Testis (tissue), 3 donors: ENCODE results near the gene RAD21L1. TPM values are rescaled to one million over a fixed set of nuclear protein-coding genes. Genes with fewer than 3 reads are reported as not detected.

Experiments
- DNase-seq: peaks from one replicate; pipeline ENCODE4 v3.0.0-alpha.2; 2019
- H3K27ac ChIP-seq, 2 donors: fragments of 200-600 bp; sonication (generic); one replicate each; pipeline ENCODE4 v1.5.1; 2019
- H3K27me3 ChIP-seq: fragments of 200-600 bp; sonication (generic); one replicate; pipeline ENCODE4 v1.5.1; 2019
- H3K36me3 ChIP-seq: fragments of 200-600 bp; sonication (generic); one replicate; pipeline ENCODE4 v1.5.1; 2017; ENCODE audit warnings: low read depth; ENCODE audit errors: missing control alignments
- H3K4me1 ChIP-seq: fragments of 200-600 bp; sonication (generic); one replicate; pipeline ENCODE4 v1.5.1; 2019
- H3K4me3 ChIP-seq, 2 donors: fragments of 200-600 bp; sonication (generic); one replicate each; pipeline ENCODE4 v1.5.1; 2017 to 2019
- H3K9me3 ChIP-seq: fragments of 200-600 bp; sonication (generic); one replicate; pipeline ENCODE4 v1.5.1; 2017
- POLR2A ChIP-seq: fragments of 450-650 bp; IDR thresholded peaks from one replicate; pipeline ENCODE4 v1.6.1; 2017; ENCODE audit warnings: antibody characterized with exemption, mild to moderate bottlenecking, moderate library complexity
- WGBS, 2 donors: methylation state at CpG; one replicate each; pipeline ENCODE4 v1.1.5; 2018; 5-methylcytosine and 5-hydroxymethylcytosine counted together
- intact Hi-C: fragments of 100-400 bp; cut with DNase I; formaldehyde crosslinking; loops from one replicate; pipeline ENCODE4 v1.15.1; 2023; ENCODE audit warnings: low total_unique reads
- polyA plus RNA-seq: library from polyadenylated mRNA; stranded (reverse); fragments of 350-450 nt; fragmentation: Illumina TruSeq; extraction: RNeasy Lipid Tissue Mini Kit (QIAGEN cat#74804); gene quantifications from one replicate; pipeline ENCODE4 v1.2.3, GENCODE V29; 2014; ENCODE audit warnings: low read depth, low replicate concordance; ENCODE audit not compliant: insufficient read depth
- total RNA-seq, 2 donors: library from RNA; depleted of rRNA; stranded (reverse); fragments of >200 nt; gene quantifications; one replicate each; pipeline ENCODE4 v1.2.3, GENCODE V29; 2016
- TF ChIP-seq, protein P1 (sequence below), 3 experiments: fragments of 450-650 bp in 2 of 3; fragments of 200-600 bp in 1 of 3; sonication (generic) in 1 of 3; IDR thresholded peaks; one replicate each; pipeline ENCODE4 v1.5.1; 2016 to 2019; ENCODE audit warnings: antibody characterized with exemption in 3 of 3, mild to moderate bottlenecking in 2 of 3, moderate library complexity in 1 of 3

RAD21L1 gene
- total and polyA plus RNA-seq, 3 donors from 2014 or later = 7.5 to 13.7 (median 12.1) TPM

DNA sequence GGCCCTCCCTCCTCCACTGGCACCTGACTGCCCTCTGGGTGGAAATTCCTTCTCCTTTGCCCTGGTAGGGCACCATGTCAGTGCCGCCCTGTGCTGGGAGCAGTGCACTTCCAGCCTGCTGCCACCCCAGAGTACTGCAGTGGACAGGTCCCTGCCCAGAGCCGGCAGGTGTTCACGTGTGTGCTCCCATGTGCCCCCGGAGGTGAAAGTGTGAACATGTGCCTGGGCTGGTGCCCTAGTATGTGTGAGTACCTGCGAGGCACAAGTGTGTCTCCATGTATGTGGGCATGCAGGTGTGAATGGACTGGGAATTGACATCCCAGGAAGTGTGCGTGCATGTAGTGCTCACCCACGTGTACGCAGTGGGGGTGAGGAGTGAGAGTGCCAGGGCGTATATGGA is 73.7 kb downstream of the RAD21L1 start:
- intact Hi-C loops = no loop called here
- no peaks in the 10 kb centered on the region for H3K27me3 ChIP-seq
- no peak overlapping the region for H3K27ac ChIP-seq
- no peaks in the 10 kb centered on the region for H3K4me1 ChIP-seq
- TF ChIP-seq, protein P1, sequence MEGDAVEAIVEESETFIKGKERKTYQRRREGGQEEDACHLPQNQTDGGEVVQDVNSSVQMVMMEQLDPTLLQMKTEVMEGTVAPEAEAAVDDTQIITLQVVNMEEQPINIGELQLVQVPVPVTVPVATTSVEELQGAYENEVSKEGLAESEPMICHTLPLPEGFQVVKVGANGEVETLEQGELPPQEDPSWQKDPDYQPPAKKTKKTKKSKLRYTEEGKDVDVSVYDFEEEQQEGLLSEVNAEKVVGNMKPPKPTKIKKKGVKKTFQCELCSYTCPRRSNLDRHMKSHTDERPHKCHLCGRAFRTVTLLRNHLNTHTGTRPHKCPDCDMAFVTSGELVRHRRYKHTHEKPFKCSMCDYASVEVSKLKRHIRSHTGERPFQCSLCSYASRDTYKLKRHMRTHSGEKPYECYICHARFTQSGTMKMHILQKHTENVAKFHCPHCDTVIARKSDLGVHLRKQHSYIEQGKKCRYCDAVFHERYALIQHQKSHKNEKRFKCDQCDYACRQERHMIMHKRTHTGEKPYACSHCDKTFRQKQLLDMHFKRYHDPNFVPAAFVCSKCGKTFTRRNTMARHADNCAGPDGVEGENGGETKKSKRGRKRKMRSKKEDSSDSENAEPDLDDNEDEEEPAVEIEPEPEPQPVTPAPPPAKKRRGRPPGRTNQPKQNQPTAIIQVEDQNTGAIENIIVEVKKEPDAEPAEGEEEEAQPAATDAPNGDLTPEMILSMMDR (IDR thresholded peaks at IDR 0.05) = no peak
- TF ChIP-seq POLR2A = no peak
- no peak for DNase-seq
- 89 to 100% methylated on average over 2 to 9 of the region's 9 CpGs for WGBS, 2 donors
- no peak overlapping the region for H3K4me3 ChIP-seq
- no peaks in the 10 kb centered on the region for H3K36me3 ChIP-seq
- no peaks in the 10 kb centered on the region for H3K9me3 ChIP-seq

DNA sequence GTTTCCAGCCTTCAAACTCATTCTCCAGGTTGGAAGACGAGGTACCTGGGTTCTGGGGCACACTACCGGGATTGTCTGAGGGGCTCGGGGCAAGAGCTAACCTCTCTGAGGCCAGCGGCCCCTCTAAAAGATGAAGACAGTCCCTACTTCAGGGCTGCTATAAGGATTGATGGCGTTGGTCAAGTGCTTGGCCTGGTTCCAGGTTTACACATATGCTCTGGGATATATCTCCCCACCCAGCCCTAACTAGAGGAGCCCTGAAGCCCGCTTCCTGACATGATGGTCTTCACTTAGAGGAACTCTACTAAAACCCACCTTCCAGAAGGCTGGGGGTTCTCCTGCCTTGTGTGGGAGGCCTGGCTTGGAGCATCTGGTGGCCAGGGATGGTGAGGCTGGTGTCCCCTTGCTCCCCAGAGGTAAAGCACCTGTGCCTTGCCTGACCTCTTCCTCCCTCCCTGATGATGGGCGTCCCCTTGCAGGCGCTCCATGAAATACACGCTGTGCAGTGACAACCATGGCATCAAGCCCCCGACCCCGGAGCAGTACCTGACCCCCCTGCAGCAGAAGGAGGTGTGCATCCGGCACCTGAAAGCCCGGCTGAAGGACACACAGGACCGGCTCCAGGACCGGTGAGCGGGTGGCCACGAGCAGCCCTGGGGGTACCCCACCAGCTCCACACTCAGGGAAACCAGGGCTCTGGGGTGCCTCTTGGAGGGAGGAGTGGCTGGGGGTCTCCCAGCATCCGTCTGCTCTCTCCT is 74.4 kb downstream of the RAD21L1 start:
- H3K27me3 ChIP-seq = no peaks in the 10 kb centered on the region
- no peaks in the 10 kb centered on the region for H3K36me3 ChIP-seq
- no peak for TF ChIP-seq POLR2A
- TF ChIP-seq, protein P1 (IDR thresholded peaks at IDR 0.05) = no peak
- no peak for DNase-seq
- no peak overlapping the region for H3K4me3 ChIP-seq
- intact Hi-C loops = no loop called here
- H3K4me1 ChIP-seq = no peaks in the 10 kb centered on the region
- no peaks in the 10 kb centered on the region for H3K9me3 ChIP-seq
- 87 to 95% methylated on average over 4 to 18 of the region's 18 CpGs for WGBS, 2 donors
- H3K27ac ChIP-seq = no peak overlapping the region

DNA sequence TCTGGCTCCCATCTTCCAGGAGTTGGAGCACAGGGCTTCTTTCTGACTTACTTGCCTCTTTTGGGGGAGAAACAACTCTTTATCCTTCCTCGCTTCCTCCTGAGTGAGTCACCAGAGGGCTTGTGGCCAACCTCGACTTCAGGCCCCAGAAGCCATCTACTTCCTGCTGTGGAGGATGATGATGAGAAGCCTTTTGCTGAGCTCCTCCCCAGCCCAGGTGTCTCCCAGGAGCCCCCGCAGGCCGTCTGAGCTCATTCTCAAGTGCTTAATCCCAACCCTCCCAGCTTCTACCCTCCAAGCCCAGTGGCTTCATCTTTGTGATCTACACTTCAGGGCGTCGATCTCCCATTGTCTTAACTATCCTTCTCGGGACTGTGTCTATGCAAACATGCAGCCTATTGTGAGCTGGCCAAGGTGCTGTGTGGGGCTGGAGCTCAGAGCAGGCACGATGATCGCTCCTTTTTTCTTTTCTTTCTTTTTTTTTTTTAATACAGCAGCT is 75.2 kb downstream of the RAD21L1 start:
- H3K4me3 ChIP-seq = no peak overlapping the region
- H3K36me3 ChIP-seq = no peaks in the 10 kb centered on the region
- TF ChIP-seq POLR2A = no peak
- TF ChIP-seq, protein P1 (IDR thresholded peaks at IDR 0.05) = no peak
- no peak overlapping the region for H3K27ac ChIP-seq
- H3K4me1 ChIP-seq = no peaks in the 10 kb centered on the region
- WGBS, 2 donors = 80 to 82% methylated on average over 7 to 9 of the region's 9 CpGs
- H3K27me3 ChIP-seq = no peaks in the 10 kb centered on the region
- no peaks in the 10 kb centered on the region for H3K9me3 ChIP-seq
- DNase-seq = no peak
- intact Hi-C loops = no loop called here

DNA sequence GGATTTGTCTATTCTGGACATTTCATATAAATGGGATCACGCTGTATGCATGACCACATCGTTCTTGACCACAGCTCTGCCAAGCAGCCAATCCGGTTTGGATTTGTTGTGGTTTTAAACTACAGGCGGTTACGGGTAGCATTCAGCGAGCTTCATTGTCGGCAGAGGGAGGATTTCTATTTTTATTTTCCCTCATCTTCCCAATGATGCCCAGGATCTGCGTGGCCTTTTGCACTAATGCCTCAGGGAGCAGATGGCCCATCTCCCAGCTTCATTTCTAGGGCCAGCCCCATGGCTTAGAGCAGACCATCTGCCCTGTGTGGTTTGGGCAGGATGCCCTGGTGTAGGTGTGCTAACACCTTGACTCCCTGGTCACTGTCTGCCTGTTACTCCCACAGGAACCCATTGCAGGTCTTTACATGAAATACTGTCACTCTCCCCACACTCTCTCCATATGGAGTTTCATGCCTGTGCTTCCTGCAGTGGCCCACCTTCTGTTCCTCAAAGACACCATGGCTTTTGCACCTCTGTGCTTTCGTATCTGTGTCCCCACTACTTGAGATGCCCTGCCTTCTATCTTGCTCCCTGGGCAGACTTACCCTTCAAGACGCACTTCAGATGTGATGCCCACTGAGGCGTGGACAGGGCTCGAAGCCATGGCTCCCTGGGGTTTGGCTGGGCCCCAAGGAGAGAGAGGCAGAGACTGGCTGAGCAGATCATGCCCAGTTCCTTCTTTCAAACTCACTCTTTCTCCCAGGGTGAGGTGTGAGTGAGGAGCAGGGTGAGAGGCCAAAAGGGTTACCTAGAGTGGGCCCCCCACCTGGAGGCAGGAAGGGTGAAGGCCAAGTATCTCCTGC is 77.1 kb downstream of the RAD21L1 start:
- no peaks in the 10 kb centered on the region for H3K27me3 ChIP-seq
- H3K4me3 ChIP-seq = no peak overlapping the region
- TF ChIP-seq, protein P1 (IDR thresholded peaks at IDR 0.05) = no peak
- no peak for TF ChIP-seq POLR2A
- H3K36me3 ChIP-seq = no peaks in the 10 kb centered on the region
- intact Hi-C loops = no loop called here
- WGBS, 2 donors = 81 to 86% methylated on average over 12 of the region's 12 CpGs
- DNase-seq = no peak
- no peak overlapping the region for H3K27ac ChIP-seq
- no peaks in the 10 kb centered on the region for H3K4me1 ChIP-seq
- no peaks in the 10 kb centered on the region for H3K9me3 ChIP-seq
